ENCODE results near the gene MAP3K4.

The MAP3K4 gene

DNA sequence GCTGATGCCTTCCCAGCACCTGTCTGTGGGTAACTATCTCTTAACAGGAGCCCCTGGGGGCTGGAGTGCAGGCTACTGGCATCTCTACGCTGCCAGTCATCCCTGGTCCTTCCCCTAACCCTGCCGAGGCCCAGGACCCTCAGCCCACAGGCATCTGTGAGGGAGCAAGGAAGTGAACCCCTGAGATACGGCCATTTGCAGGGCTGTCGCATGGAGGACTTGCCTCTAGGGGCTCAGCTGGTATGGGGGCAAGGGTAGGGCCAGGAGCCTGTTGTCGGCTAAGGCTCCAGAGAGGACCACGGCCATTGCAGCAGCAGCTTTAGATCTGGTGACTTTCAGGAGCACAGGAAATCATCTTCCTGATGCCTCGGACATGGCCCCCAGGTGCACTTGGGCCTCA is 49.7 kb downstream of the MAP3K4 start:
- DNase-seq (ENCODE audit: low read depth) = no peak

DNA sequence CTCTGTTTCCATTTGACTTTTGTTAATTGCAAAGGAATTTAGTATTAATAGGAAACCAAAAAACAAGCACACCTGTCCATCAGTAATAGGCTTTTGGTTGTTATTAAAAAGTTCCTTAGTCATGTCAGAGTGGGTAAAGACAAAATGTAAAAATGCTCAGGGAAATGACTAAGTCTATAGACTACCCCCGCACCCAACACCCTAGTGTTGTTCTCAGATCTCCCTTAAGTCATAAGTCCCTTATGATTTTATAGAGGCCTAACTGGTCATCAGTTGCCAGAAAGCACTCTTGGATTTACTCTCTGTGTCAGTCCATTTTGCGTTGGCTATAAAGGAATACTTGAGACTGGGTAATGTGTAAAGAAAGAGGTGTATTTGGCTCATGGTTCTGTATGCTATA is 52.8 kb downstream of the MAP3K4 start:
- no peak for DNase-seq (ENCODE audit: low read depth)

DNA sequence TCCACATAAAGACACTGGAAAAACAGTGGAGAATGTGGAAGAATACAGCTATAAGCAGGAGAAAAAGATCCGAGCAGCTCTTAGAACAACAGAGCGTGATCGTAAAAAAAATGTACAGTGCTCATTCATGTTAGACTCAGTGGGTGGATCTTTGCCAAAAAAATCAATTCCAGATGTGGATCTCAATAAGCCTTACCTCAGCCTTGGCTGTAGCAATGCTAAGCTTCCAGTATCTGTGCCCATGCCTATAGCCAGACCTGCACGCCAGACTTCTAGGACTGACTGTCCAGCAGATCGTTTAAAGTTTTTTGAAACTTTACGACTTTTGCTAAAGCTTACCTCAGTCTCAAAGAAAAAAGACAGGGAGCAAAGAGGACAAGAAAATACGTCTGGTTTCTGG is 57.1 kb downstream of the MAP3K4 start:
- DNase-seq (ENCODE audit: low read depth) = peak; percentile 46

DNA sequence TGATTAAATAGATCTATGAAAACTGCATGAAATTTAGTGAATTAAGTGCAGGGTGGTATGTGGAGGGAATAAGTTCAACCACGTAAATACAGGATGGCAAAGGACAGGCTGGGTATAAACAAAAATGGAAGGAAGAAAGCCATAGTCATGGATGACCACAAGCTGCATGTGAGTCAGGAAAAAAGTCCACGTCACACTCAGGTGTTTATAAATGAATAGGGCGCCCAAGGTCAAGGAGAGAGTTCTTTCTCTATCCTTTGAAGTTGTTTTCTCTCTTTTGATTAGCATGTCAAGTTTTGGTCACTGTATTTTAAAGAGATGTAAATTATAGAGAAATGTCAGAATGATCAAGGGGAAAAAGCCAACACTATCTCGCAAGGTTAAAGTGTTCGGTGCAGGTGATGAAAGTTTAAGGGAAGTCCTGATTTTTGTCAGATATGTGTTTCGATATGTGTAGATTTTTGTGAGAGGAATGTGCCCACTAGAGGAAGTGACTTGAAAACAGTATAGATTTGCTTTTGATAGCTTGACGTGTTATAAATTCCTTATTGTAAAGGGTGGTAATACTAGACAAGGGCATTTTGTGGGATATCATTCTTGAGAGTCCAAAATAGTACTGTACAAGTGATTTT is 58.7 kb downstream of the MAP3K4 start:
- DNase-seq (ENCODE audit: low read depth) = no peak

DNA sequence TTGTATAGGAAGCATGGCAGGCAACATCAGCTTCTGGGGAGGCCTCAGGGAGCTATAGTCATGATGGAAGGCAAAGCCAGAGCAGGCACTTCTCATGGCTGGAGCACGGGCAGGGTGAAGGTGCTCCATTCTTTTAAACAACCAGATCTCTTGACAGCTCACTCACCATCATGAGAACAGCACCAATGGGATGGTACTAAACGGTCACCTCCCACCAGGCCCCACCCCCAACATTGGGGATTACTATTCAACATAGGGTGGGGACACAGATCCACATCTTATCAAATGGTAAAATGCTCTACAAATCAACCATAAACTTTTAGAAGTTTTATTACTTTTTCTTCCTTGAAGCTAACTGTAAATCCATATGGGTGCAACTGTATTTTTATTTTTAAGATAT is 61.5 kb downstream of the MAP3K4 start:
- DNase-seq (ENCODE audit: low read depth) = no peak

DNA sequence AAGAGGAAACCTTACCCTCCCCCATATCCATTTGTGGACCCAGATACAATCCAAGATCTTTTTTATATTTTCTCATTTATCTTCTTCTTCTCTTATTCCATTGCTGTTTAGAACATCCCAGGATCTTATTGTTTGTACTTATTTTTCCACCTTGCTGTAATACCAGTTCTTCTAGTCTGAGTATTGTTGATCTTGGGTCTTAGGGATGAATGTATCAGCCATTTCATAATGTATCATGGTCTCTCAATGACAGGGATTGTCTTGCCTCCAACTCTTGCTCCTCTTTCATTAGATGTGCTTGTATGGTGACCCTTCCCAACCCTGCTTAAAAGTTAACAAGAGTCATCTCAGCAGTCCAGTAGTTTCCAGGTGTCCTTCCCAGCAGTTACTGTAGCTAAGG is 63.3 kb downstream of the MAP3K4 start:
- DNase-seq (ENCODE audit: low read depth) = no peak

DNA sequence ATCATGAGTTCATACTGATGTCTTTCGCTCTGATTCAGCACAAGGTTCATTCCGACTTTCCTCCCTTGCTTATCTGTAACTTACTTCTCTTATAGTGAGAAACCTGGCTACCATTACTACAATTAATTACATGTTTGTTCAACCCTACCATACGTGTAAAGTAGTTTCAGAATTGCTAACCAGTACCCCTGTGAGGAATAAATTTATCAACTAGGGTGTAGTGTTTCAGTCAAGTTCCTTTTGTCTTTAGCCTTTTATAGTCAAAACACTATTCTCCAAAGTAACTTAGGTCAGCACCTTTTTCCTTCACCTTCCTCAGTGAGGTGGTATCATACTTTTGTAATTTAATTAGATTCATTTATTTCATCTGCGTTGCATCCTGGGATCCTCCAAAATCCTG is 64.9 kb downstream of the MAP3K4 start:
- DNase-seq (ENCODE audit: low read depth) = no peak

DNA sequence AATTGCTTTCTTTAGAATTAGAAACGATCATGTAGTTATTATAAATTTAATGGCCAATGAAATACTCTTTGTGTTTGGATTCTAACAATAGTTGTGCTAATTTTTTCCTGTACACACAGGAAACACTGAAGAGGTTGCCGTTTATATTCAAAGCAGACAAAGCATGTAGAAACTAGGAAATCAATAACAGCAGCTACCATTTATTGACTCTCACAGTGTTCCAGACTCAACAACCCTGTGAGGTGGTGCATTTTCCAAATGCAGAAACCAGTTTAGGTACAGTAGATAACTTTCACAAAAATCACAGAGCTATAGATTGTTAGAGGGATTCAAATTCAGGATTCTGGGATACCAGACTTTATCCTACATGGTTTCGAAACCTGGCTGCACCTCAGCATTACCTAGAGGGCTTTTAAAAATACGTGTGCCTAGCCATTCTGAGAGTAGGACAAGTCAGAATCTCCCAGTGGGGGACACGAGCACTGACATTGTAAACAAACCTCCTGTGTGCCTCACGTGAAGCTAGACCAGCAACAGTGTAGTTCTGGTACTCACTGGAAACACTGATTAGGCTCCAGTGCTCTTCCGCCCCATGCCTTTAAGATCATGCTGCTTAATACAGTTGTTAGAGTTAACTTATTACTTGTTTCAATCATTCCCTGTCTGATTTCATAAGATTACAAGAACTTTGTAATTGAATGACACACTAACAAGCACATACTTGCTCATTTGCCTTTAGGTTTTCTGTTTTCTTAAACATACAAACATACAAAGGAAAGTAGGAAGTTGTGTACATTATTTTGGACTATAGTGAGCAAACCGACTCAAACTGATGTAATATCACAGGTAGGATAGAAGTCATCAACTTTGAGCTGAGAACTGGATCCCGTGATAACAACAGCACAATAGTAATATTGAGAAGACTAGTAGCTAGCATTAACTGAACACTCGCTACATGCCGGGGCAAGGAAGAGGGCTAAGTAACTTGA is 65.8 kb downstream of the MAP3K4 start:
- no peak for DNase-seq (ENCODE audit: low read depth)

DNA sequence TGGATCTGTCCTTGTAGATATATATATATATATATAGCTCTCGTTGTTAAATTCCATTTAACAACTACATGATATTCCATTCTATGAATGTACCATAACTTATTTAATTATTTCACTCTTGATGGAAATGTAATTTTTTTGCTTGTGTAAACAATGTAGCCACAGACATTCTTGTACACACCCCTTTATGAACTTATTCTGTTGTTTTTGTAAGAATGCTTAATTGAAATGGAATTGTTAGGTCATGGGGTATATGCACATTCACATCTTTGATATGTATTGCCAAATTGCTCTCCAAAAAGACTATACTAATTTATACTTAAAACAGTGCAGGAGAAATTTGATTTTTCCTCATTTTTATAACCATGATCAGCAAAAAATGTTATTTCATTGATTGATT is 67.2 kb downstream of the MAP3K4 start:
- DNase-seq (ENCODE audit: low read depth) = peak; percentile 59

DNA sequence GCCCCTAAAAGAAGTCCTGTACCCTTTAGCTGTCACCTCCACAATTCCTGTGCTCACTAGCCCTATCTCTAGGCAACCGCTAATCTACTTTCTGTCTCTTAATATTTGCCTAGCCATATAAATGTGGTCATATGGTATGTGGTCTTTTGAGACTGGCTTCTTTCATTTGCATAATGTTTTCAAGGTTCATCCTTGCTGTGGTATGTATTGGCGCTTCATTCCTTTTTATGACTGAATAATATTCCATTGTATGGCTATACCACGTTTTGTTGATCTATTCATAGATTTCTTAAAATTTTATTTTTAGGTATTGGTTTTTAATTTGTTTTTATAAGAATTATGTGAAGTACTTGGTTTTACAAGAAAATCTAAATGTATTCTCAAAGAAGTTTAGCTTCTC is 70.0 kb downstream of the MAP3K4 start:
- DNase-seq (ENCODE audit: low read depth) = no peak

DNA sequence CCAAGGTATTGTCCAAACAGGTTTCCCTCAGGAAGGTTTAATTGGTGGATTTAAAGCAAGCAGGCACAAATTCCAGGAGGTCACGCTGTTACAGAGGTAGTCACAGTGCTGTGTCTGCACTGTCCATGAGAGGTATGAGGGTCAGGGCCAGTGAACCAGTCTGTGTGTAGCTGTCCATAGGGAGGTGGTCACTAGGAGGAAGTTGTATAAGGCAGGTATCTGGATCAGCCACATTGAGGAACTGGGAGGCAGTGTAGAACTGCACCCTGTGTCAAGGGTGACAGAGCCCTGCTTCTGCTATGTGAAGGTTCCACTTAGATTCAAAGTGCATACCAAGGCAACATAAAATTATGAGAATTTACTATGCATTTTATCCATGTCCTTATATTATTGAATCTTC is 73.3 kb downstream of the MAP3K4 start:
- DNase-seq (ENCODE audit: low read depth) = no peak

DNA sequence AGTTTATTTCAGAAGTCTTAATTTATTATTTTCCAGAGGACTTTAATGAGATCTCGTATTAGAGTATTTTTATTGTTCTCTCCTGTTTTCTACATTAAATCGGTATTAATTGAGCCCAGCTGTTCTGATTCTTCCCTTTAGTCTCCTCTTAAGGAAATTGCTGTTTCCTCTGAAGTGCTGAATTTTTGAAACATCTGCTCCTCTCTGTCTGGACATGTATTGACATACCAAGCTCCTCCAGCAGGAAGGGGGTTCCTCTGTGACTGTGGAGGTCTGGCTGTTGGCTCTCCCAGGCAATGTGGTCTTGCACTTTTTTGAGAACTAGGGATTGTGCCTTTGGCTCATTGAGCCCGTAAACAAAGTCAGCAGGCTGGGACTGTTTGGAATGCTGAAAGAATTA is 74.9 kb downstream of the MAP3K4 start:
- no peak for DNase-seq (ENCODE audit: low read depth)

DNA sequence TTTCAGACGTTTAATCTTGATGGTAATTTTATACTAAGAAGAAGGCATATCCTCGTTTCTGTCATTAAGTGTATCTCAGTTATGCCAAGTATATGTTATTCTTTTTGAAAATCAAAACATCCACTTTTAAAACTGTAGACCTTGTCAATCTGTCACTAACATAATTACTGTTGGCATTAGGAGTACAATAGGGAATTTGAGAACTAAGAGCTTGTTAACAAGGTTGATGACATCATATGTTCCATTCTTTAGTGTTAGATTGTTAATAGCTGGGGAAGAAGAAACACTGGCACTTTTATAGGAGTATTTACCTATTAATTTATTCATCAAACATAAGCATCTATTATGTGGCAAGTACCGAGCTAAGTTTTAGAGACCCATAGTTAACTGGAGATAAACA is 76.2 kb downstream of the MAP3K4 start:
- DNase-seq (ENCODE audit: low read depth) = no peak

DNA sequence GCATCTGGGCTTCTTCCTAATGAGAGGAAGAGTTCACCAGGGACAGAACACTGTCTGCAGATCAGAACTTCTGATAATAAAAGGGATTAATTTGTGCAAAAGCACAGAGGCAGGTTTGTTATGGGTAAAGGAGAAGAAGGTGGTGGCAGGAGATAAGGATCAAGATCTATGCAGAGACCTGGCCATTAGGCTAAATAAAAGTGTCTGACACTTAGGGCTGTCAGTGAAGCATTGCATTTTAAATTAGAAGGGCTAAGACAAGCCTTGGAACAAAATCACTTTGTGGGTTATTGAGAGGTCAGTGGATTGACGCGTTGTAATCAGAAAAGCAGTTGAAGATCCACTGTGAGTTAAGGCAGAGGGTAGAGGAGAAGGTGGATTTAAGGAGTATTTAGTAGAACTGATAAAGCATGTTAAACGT is 76.8 kb downstream of the MAP3K4 start:
- DNase-seq (ENCODE audit: low read depth) = no peak

DNA sequence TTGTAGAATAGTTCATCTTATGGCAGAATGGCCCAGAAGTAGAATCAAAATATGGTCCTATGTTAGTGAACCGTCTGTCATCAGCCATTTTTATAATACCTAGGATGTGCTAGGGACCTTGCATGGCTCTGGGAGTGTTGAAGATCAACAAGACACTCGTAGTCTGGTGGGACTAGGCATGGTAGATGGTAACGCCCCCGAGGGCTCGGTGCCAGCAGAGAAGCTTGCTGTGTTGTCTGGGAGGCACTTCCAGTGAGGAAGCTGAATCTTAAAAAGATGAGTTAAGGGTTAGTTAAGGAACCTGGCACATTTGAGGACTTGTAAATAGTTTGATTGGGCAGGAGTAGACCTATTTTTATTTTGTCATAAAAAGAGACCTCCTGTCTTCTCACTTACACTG is 82.4 kb downstream of the MAP3K4 start:
- DNase-seq (ENCODE audit: low read depth) = no peak

DNA sequence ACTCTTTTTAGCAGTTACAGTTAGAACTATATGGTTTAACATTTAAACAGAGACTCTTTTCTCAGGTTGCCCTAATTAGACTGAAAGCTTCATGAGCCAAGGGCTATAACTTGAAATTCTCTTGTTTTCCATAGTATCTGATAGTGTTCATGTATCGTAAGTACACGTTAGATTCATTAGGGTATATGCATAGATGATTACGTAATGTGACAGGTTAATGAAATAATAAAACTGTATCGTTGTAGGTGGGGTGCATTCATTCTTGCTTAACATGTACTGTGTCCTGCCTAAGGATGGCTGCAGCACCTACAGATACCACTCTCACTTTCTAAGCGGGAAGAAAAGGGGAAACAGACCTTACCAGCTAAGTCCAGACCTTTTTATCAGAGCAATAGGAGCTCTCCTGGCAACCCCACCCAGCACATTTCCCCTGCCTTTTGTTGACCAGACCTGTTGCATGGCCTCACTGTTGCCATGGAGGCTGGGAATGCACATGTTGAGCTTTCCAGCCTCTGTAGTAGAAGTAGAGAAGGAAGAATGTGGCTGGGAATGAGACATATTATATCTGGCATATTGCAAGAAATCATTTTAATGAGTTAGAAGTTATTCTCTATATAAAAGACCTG is 83.0 kb downstream of the MAP3K4 start:
- no peak for DNase-seq (ENCODE audit: low read depth)

DNA sequence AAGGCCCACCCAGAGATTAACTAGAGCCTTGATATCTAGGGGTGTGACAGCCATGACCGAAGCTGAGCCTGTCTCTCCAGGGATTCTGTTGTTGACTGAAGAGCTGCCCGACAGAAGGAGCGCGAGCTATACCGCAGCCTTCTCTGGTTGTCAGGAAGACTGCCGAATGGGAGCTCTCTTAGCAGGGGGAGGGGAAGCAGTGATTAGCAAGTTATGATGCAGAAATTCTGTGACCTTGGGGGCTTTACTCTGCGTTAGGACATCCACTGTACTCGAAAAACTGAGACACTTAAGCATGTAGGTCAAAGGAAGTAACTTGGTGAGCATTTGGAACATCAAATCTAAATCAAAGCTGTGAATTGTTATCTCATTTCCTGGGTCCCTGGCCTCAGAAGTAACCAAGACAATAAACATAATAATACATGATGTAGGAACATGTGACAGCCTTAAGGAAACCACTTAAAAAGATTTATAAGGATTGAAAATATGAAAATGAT is 84.7 kb downstream of the MAP3K4 start:
- no peak for DNase-seq (ENCODE audit: low read depth)

DNA sequence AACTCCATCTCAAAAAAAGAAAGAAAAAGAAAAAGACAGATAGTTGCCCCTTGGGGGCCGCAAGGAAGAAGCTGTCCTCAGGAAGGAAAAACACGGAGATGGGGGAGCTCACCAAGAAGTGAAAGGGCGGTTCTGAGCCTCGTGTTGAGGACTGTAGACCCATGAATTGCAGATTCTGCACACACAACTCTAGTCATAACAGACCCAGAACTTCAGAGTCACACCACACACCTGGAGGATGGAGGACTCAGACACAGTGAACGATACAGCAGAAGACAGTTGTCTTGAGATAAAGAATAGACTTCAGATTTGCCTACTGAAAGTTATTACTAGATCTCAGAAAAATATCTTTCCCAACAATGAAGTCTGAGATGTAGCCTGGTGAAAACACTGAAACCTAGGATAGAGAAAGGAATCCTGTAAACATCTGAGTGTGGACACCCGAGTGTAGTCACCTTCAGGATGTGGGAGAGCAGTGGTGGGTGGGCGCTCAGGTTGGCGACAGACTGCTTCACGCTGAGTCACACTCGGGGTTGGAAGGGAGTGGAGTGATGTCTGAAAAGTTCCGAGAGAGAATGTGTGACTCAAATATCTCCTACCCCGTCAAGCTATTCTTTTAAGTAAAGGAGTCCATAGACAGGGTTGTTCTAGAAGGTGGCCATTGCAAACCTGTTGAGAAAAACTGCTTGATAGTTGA is 88.1 kb downstream of the MAP3K4 start:
- DNase-seq (ENCODE audit: low read depth) = peak; percentile 90

DNA sequence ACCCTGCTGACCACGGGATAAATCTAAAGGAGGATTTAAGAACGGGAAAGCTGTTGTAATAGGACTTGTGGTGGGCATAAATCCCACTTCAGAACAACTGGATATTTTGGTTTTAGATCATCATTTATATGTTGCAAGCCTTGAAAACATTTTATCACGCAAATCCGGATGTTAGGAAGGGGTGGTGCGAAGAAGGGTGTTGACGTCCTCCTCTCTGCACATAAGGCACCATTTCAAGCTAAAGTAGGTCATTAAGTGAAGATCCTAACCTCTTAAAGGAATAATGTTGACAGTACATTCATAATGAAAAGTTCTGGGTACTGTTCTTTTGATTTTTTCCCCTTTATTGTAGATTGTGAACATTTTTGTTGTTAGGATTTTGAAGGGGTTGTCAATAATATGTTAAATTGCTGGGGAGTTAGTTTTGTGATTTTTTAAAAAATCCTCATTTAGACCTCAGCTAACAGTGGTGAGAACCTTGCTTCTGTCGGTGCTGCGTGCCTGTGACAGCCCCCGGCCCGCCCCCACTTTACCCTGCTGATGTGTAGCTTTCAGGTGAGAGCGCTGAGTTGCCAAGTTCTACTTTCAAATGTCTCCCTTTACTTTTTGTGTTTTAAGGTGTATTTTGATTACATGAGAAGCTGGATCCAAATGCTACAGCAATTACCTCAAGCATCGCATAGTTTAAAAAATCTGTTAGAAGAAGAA is 88.8 kb downstream of the MAP3K4 start:
- no peak for DNase-seq (ENCODE audit: low read depth)

DNA sequence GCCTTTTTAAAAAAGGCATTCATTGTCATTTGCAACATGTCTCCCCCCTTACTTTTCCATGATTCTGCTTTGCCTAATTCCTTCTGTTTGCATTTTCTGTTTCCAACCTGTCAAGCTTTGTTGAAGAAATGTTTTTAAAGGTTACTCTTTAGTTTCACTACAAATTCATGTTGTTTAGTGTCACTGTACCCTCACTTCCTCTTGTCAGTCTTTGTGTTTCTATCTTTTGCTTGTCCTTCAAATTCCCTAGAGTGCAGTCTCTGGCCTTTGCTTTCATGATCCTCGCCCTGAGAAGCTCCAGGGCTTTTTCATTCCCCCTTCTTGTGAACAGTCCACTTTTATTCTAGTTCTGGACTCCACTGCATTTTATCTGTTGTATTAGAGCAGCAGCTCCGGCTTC is 90.6 kb downstream of the MAP3K4 start:
- no peak for DNase-seq (ENCODE audit: low read depth)

DNA sequence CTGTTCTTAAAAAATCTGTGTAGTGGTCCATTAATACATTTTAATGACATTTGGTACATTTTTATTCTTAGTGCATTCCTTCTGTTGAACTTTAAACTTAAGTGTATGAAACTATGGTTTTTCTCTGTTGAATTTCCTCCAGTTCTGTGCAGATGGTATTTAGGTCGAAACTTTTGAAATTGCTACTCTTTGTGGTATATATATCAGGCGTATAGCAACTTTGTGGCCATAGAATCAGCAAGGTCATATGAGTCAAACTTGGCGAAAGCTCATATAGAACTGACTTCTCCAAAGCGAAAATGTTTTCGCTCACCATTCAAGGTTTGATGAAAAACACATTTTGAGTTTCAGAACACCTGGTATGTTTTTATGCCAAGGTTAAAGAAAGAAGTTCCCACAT is 93.7 kb downstream of the MAP3K4 start:
- peak; percentile 59 for DNase-seq (ENCODE audit: low read depth)
